ENCODE data around the gene FCHO1.
A peak's percentile ranks its signal among the peaks of the same experiment; 100 is the strongest.

The FCHO1 gene

GRCh38 chr19:17718947-17719711 is 32.1 kb upstream of the FCHO1 start, which contains the start of gene MAP1S:
MAP1S (plus strand) TSS chr19:17719480; CDS start chr19:17719503, 23 bp downstream.
- H3K27ac ChIP-seq (ENCODE audit: low read depth, low read length) = no peak within 1 kb of the TSS
- H3K4me1 ChIP-seq (ENCODE audit: control insufficient read depth, low read length) = peaks cover 32% of the 10 kb centered on the region
- H3K79me2 ChIP-seq (ENCODE audit: control insufficient read depth, low read length) = peaks cover 27% of the 10 kb centered on the region
- H3K9me2 ChIP-seq (replicated peaks; ENCODE audit: control insufficient read depth, low read length) = no peaks in the 10 kb centered on the region
- H3K9me3 ChIP-seq (ENCODE audit: control insufficient read depth, insufficient read depth, low read length) = no peaks in the 10 kb centered on the region
- TF ChIP-seq EZH2phosphoT487 (IDR thresholded peaks at IDR 0.05; ENCODE audit: borderline replicate concordance, low read length) (no peak), CTCF (IDR thresholded peaks at IDR 0.05; ENCODE audit: low read depth, low read length, poor library complexity, severe bottlenecking) (no peak)
- no peaks in the 10 kb centered on the region for H3K27me3 ChIP-seq (ENCODE audit: control insufficient read depth, low read length)
- peaks cover 17% of the 10 kb centered on the region for H4K20me1 ChIP-seq (ENCODE audit: control insufficient read depth, insufficient read depth, low read depth, low read length)
- H3K4me2 ChIP-seq (ENCODE audit: low read length) = peak within 1 kb of the TSS; percentile 98
- 0 out of 2 replicates have a peak, but pooled peaks cover 2% of the 10 kb centered on the region for H3F3A ChIP-seq (ENCODE audit: control insufficient read depth, insufficient read depth)
- H3K4me3 ChIP-seq (ENCODE audit: low read length) = peak within 1 kb of the TSS; percentile 89
- H3K36me3 ChIP-seq (ENCODE audit: control insufficient read depth, low read length) = peaks cover 24% of the 10 kb centered on the region; the same call in 1 of the 2 replicates

DNA sequence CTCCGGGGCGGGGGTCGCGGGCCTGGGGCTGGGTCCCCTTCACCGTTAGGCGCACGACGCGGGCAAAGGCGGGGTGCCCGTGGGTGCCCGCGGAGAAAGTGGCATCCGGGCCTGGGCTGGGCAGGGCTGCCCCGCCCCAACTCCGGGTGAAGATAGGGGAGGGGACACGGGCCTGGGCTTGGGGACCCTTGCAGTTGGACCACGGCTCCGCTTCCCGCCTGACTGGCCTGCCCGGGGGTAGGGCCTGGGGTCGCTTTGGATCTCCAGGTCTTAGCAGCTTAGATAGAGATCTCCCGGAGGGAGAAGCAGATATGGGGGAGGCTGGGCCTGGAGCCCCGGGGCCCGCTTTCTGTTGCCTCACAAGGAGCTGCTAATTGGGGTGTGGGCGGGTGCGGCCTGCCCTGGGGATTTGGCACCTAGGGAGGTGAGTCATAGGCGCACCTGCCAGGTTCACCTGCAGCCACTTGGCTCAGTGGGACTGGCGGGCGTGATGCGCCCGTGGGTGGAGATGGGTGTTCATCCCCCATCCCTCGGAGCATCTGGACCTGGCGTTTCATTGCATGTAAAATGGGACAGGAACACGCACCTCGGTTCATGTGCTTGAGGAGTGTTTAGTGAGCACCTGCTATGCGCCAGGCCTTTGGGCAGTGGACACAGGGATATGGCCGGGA is 31.4 kb upstream of the FCHO1 start:
- peaks cover 30% of the 10 kb centered on the region for H3K36me3 ChIP-seq (ENCODE audit: control insufficient read depth, low read length)
- H3K27ac ChIP-seq (ENCODE audit: low read depth, low read length) = no peak overlapping the region
- H3K4me2 ChIP-seq (ENCODE audit: low read length) = peak overlapping the region; percentile 98
- H3K4me1 ChIP-seq (ENCODE audit: control insufficient read depth, low read length) = peaks cover 32% of the 10 kb centered on the region
- no peaks in the 10 kb centered on the region for H3K27me3 ChIP-seq (ENCODE audit: control insufficient read depth, low read length)
- H4K20me1 ChIP-seq (ENCODE audit: control insufficient read depth, insufficient read depth, low read depth, low read length) = peaks cover 17% of the 10 kb centered on the region
- H3K9me2 ChIP-seq (replicated peaks; ENCODE audit: control insufficient read depth, low read length) = no peaks in the 10 kb centered on the region
- TF ChIP-seq CTCF (IDR thresholded peaks at IDR 0.05; ENCODE audit: low read depth, low read length, poor library complexity, severe bottlenecking) (no peak), EZH2phosphoT487 (IDR thresholded peaks at IDR 0.05; ENCODE audit: borderline replicate concordance, low read length) (no peak)
- 0 out of 2 replicates have a peak, but pooled peaks cover 2% of the 10 kb centered on the region for H3F3A ChIP-seq (ENCODE audit: control insufficient read depth, insufficient read depth)
- peaks cover 27% of the 10 kb centered on the region for H3K79me2 ChIP-seq (ENCODE audit: control insufficient read depth, low read length)
- peak overlapping the region; percentile 89 for H3K4me3 ChIP-seq (ENCODE audit: low read length)
- H3K9me3 ChIP-seq (ENCODE audit: control insufficient read depth, insufficient read depth, low read length) = no peaks in the 10 kb centered on the region

- TF ChIP-seq CTCF (IDR thresholded peaks at IDR 0.05; ENCODE audit: low read depth, low read length, poor library complexity, severe bottlenecking) (no peak), EZH2phosphoT487 (IDR thresholded peaks at IDR 0.05; ENCODE audit: borderline replicate concordance, low read length) (no peak)
- peaks cover 30% of the 10 kb centered on the region for H3K79me2 ChIP-seq (ENCODE audit: control insufficient read depth, low read length)
- H3K36me3 ChIP-seq (ENCODE audit: control insufficient read depth, low read length) = peaks cover 36% of the 10 kb centered on the region
- peak overlapping the region; percentile 89 for H3K4me3 ChIP-seq (ENCODE audit: low read length)
- H3K9me2 ChIP-seq (replicated peaks; ENCODE audit: control insufficient read depth, low read length) = no peaks in the 10 kb centered on the region
- H3K27me3 ChIP-seq (ENCODE audit: control insufficient read depth, low read length) = no peaks in the 10 kb centered on the region
- H4K20me1 ChIP-seq (ENCODE audit: control insufficient read depth, insufficient read depth, low read depth, low read length) = peaks cover 17% of the 10 kb centered on the region
- H3K4me2 ChIP-seq (ENCODE audit: low read length) = peak overlapping the region; percentile 98
- peaks cover 32% of the 10 kb centered on the region for H3K4me1 ChIP-seq (ENCODE audit: control insufficient read depth, low read length)
- H3F3A ChIP-seq (ENCODE audit: control insufficient read depth, insufficient read depth) = 0 out of 2 replicates have a peak, but pooled peaks cover 2% of the 10 kb centered on the region
- no peak overlapping the region for H3K27ac ChIP-seq (ENCODE audit: low read depth, low read length)
- no peaks in the 10 kb centered on the region for H3K9me3 ChIP-seq (ENCODE audit: control insufficient read depth, insufficient read depth, low read length)
Measured at GRCh38 chr19:17720440-17720839, 30.8 kb upstream of the FCHO1 start.
